HG03135 (cell line): Measurements from ENCODE around the gene MDH1.
A peak's percentile ranks its signal among the peaks of the same experiment; 100 is the strongest.
"Not testable (repeated sequence)": the region's sequence is repeated elsewhere in the genome, so short reads cannot be mapped to it uniquely, and the experiment has no call there.

Experiments
- ATAC-seq: cut with Tn5 transposase; IDR thresholded peaks from one replicate; pipeline ENCODE4 v1.9.1; 2021; ENCODE audit warnings: mild to moderate bottlenecking, moderate library complexity; ENCODE audit not compliant: unreplicated experiment

Gene MDH1

DNA sequence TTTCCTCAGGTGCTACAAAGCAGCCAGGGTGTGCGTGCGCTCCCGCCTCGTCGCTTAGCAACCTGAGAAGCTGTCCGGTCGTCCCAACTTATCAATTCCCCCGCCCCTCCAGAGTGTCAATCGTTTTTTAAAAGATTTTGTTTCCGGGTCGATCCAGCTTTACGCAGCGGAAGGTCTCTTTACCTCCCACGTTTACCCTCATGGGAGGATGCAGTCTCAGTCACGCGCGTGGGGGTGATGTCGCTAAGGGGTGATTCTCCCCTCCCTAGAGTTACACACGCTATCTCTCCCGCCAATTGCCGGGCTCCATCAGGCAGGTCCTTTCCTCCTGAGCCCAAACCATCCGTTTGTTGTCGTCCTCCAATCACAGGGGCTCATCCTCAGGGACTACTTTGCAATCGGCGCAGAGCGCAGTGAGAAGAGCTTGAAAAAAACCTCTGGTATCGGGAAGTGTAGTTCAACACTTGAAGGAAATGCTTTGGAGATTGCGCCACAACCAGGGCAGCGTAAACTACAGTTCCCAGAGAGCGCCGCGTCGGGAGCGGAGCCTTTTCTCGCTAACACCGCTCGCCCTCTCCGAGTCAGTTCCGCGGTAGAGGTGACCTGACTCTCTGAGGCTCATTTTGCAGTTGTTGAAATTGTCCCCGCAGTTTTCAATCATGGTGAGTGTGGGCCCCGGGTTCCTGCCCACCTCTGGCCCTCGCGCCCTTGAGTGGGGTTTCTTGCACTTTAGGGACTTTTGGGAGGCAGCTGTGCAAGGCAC, at the start of gene MDH1, which contains the start of gene WDPCP:
TSS of gene MDH1 (plus strand) at position 579 of the 763 bp plus-strand sequence. CDS start at position 660, 81 bp downstream.
TSS of gene WDPCP (minus strand) at position 93 of the 763 bp plus-strand sequence. CDS start 206 bp downstream, outside the sequence.
- ATAC-seq = peak; percentile 90

DNA sequence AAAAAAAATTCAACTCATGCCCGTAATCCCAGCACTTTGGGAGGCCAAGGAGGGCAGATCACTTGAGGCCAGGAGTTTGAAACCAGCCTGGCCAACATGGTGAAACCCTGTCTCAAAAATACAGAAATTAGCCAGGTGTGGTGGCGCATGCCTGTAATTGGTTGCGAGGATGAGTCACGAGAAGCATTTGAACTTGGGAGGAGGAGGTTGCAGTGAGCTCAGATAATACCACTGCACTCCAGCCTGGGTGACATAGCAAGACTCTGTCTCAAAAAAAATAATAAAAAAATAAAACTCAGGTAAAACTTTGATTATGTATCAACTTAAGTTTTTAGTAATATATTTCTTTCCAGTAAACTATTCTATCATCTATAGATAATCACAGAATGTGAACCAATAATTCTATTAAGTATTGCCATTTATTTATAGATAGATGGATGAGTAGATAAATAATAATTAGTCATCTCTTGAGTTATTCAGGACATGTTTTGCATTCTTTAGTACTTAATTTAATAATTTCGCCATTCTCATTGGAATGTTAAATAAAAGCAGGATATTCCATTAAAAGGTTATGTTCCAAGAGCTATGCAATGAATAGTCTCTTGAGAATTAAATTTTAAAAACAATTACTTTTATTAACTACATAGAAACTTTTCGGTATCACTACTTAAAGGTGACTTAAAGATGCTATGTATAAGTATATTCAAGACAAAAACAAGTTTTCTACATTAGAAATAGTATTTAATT, 49.2 kb upstream of the MDH1 start:
- ATAC-seq = no peak

DNA sequence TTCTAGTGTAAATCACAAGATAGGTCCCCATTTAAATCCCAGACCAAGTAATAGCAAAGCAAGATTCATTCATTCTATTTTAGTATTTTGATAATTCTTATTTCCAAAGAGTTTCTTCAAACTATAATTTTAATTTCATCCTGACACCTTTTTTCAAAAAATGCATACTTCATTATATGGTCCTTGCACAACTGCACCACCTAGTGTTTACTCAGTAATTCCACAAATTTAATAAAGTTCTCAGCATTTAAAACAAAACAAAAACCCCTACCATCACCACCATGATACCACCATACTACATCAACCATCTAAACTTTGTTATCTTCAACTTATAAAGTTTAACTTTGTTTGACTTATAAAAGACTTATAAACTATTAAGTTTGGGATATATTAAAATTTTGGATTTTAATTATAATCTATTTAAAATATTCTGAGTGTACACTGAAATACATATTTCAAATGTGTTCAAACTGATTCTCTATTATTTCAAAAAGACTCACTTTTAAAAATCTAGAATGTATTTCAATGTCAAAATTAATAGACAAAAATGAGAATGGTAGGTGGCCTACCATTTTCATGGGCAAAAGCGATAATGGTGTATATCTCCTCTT, 44.6 kb upstream of the MDH1 start:
- no peak for ATAC-seq

DNA sequence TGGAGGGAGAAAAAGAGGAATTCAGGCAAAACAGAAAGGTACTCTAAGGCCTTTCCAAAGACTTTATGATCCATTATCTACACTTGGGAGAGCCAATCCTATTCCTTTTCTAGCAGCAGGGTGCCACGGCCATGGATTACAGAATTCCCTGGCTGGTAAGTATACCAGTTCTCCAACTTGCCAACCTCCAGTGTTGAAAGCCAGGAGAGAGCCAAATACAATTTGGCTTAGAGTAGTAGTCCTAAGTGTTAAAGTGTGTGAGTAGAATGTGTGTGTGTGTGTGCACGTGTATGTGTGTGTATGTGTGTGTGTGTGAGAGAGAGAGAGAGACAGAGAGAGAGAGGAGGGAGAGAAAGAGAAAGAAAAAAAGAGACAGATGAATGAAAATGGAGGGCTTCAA, 43.7 kb upstream of the MDH1 start:
- no peak for ATAC-seq

DNA sequence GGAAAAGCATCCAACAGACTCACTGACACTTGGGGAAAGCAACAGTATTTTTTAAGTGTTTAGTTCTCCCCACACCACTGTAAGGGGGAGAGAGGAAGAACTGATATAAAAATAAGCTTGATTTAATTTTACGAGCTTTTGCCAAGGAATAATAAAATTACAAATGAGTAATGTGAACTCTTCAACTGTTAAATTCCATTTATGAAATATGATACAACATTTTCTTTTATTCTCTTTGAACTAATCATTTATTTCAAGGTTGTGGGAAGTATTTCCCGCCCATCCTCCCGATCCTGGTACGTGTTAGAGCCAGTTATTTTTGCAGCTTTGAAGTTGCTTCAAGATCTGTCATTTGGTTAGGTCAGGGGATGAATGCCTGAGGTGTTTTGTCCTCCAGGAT, 35.7 kb upstream of the MDH1 start:
- ATAC-seq = no peak

DNA sequence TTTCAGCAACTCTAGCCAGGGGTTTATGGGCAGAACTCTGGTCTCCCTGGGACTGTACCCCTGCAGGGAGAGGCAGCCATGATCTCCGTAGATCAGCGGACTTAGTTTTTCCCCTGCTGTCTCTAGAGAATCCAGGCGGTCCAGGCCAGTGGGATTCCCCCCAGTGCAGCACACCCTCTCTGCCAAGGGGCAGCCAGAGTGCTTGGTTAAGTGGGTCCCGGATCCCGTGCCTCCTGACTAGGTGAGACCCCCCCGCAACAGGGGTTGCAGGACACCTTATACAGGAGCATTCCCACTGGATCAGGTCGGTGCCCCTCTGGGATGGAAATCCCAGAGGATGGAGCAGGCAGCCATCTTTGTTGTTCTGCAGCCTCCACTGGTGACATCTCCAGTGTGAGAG, 33.5 kb upstream of the MDH1 start:
- no peak for ATAC-seq

DNA sequence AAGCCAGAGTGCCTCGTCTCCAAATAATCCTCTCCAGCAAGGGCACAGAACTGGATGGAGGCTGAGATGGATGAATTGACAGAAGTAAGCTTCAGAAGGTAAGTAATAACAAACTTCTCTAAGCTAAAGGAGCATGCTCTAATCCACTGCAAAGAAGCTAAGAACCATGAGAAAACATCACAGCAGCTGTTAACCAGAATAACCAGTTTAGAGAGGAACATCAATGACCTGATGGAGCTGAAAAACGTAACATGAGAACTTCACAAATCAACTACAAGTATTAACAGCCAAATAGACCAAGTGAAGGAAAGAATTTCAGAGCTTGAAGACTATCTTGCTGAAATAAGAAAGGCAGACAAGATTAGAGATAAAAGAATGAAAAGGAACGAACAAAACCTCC, 32.8 kb upstream of the MDH1 start:
- no peak for ATAC-seq

DNA sequence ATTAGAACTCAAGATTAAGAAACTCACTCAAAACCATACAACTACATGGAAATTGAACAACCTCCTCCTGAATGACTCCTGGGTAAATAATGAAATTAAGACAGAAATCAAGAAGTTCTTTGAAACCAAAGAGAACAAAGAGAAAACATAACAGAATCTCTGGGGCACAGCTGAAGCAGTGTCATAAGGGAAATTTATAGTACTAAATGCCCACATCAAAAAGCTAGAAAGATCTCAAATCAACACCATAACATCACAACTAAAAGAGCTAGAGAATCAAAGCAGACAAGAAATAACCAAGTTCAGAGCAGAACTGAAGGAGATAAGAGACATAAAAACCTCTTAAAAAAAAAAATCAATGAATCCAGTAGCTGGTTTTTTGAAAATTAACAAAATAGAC, 30.9 kb upstream of the MDH1 start:
- not testable (repeated sequence) for ATAC-seq

DNA sequence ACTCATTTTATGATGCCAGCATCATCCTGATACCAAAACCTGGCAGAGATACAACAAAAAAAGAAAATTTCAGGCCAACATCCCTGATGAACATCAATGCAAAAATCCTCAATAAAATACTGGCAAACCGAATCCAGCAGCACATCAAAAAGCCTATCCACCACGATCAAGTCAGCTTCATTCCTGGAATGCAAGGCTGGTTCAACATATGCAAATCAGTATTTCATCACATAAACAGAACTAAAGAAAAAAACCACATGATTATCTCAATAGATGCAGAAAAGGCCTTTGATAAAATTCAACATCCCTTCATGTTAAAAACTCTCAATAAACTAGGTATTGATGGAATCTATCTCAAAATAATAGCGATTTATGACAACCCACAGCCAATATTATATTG, 29.8 kb upstream of the MDH1 start:
- ATAC-seq = not testable (repeated sequence)

DNA sequence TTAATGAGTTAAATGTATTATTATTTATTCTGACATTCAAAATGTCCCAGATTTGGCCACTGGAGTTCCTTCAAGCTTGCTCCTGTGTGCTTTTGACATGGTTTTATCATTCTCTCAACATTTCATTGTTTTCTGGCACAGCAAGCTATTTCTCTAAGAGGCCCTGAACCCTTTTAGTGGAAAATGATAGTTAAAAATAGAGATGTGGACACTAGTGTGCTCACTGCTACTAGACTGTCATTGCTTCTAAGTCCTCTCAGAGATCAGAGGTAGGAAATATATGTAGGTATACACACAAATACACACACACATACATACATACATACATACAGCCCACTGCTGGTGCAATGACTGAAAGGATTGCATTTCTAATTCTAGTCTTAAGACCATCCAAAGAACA, 26.0 kb upstream of the MDH1 start:
- no peak for ATAC-seq

DNA sequence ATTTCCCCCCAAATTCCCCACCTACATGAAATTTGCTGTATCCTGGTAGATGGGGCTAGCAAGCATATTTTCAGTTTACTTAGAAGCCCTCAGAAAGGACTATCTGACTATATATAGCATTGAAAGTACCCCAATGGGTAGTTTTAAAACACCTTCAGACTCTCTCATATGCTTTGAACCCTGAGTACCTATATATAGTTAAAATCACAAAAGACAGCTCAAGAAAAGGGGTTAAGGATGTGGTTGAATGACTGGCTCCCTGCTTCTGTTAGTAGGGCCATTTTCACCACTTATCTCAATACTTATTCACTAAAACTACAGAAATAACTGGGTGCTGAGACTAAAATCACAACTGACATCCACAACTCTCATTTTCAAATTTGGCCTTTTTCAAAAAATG, 19.0 kb upstream of the MDH1 start:
- ATAC-seq = peak; percentile 57

DNA sequence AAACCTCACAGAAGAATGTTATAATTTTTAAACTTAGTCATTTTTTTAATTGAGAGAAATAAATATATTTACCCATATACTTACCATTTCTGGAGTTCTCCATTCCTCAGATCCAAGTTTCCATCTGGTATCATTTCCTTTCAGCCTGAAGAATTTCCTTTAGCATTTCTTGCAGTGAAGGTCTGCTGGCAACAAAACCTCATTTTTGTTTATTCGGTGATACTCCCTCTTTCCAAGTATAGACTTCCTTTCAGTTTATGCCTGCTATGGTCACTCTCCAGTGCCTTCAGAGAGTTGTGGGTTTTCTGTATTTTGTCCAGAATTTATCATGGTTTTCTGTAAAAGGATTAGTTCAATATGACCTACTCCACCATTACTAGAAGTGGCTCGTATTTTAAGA, 17.5 kb upstream of the MDH1 start:
- ATAC-seq = no peak

DNA sequence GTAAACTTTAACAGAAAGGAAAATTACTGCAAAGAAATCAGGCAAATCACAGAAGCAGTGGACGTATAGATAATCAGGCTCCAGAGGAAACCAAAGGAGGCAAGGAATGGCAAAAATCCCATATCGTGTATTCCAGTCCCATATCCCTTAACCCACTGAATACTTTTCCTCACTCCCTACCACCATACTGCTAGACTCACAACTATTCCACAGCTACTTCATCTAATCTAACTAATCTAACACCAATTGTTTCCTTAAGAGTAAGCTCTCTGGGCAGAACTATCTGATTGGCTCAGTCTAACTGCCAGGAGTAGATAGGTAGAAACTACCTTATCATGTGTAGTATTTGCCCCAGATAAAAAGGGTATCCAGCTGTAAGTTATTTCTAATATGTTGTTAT, 16.8 kb upstream of the MDH1 start:
- ATAC-seq = no peak

DNA sequence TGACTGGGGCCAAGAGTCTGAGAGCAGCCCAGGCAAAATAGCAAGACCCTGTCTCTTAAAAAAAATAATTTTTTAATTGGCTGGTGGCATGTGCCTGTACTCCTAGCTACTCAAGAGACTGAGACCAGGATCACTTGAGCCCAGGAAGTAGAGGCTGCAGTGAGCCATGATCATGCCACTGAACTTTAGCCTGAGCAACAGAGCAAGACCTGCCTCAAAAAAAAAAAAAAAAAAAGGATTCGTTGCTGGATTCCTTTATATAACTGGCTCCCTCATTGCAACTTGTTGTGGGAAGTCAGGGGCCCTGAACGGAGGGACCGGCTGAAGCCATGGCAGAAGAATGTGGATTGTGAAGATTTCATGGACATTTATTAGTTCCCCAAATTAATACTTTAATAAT, 15.7 kb upstream of the MDH1 start:
- not testable (repeated sequence) for ATAC-seq

DNA sequence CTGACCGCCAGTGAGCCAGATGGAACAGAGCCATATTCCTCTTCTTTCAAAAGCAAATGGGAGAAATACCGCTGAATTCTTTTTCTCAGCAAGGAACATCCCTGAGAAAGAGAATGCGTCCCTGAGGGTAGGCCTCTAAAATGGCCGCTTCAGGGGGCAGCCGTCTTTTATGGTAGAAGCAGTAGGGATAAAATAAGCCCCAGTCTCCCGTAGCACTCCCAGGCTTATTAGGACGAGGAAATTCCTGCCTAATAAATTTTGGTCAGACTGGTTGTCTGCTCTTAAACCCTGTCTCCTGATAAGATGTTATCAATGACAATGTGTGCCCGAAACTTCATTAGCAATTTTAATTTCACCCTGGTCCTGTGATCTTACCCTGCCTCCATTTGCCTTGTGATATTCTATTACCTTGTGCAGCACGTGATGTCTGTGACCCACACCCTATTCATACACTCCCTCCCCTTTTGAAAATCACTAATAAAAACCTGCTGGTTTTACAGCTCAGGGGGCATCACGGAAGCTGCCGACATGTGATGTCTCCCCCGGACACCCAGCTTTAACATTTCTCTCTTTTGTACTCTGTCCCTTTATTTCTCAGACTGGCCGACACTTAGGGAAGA, 14.9 kb upstream of the MDH1 start:
- ATAC-seq = not testable (repeated sequence)

DNA sequence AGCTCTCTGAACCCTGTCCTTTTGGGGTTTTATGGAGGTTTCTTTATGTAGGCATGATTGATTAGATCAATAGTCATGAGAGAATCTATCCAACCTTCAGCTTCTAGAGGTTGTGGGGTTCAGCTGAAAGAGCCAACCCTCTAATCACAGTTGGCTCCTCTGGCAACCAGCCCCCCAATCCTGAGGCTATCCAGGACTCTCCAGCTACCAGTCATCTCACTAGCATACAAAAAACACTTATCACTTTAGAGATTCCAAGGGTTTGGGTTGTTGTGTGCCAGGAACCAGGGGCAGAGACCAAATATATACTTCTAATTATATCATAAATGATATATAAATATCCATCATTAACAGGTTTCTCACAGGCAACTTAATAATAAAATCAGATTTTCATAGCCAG, 12.2 kb upstream of the MDH1 start:
- ATAC-seq = no peak

DNA sequence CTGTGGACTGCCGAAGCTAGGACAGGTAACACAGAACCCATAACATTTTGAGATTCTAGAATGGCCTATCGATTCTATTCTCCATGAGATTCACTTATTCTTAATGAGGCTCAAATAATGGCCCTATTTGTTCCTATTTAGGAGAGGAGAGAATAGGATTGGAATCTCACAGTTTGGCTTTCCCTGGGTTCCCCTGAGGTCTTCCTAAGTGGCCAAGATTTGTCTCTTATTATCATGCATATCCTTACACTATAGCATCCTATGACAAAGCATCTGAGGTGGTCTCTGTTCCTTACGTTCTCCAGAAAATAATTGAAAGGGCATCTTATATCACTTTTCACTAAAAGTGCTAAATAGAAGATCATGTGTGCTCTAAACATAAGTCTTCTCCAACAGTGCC, 10.0 kb upstream of the MDH1 start:
- no peak for ATAC-seq

DNA sequence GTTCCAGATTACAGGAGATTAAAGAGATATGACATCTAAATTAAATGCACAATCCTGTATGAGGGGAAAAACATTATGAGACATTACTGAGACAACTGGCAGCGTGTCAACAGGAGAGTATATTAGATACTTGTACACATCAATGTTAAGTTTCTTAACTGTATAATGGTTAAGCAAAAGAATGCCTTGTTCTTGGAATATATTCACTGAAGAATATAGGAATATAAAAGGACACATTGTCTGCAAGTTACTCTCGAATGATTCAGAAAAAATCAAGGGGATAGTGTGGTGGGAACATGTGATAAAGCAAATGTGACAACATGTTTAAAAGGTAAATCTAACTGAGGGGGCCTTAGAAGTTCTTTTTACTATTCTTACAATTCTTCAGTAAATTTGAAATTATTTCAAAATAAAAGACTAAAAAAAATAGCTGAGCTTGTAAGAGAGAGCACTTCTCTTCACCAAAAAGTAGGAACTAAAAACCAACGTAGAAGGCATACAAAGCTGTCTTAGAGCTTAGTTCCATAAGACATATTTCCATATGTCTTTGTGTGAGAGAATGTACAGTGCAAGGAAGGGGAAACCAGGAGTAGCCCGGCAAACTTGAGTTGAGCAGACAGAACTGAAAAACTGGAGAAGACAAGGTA, 8.0 kb upstream of the MDH1 start:
- no peak for ATAC-seq

DNA sequence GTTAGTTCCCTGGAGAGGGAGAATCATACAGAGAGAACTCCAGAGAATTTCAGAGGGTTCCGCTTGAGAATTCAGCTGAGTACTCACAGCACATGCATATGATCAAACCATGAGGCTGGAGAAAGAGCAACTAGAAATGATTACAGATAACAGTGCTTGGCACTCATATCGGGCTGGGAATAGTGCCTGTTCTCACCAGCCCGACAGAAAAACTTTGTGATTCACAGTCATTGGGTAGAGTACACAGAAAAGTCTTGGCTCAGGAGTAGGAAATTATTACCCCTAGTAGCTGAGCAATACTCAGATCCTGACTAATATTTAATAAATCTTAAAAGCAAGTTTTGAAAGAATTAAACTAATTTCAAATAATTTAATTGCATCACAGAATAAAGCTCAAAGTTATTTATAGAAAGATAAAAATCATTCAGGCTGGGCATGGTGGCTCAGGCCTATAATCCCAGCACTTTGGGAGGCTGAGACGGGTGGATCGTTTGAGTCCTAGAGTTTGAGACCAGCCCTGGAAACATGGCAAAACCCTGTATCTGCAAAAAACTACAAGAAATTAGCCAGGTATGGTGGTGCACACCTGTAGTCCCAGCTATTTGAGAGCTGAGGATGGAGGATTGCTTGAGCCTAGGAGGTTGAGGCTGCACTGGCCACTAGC, 7.3 kb upstream of the MDH1 start:
- no peak for ATAC-seq

DNA sequence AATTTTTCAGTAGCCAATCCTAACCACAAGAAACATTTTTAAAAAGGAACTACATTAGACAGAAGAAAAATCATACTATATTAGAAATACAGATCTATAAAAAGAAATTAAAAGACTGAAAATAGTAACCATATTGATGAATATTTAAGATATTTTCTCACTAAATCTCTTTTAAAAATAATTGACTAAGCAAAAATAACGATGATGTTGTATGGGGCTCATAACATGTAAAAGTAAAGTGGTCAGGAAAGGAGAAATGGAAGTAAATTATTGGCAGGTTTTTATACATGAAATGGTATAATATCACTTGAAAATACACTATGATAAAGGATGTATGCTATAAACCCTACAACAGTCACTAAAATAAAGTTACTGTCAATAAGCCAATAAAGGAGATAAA, 5.9 kb upstream of the MDH1 start:
- ATAC-seq = no peak
